Tibial nerve (tissue), 4 donors: Measurements from ENCODE around the gene ATP8B1. TPM values are rescaled to one million over a fixed set of nuclear protein-coding genes. Genes with fewer than 3 reads are reported as not detected.
A peak's percentile ranks its signal among the peaks of the same experiment; 100 is the strongest.

Experiments used
- DNase-seq, 2 donors: peaks; one replicate each; pipeline ENCODE4 v3.0.0-alpha.2; 2019; ENCODE audit warnings: low spot score in 2 of 2
- H3K27ac ChIP-seq, 4 donors: fragments of 200-600 bp; sonication (generic) in 3 of 4; one replicate each; pipeline ENCODE4 v1.5.1; 2017 to 2019; ENCODE audit warnings: mild to moderate bottlenecking in 1 of 4
- H3K27me3 ChIP-seq, 2 donors: fragments of 200-600 bp; sonication (generic) in 1 of 2; one replicate each; pipeline versions ENCODE4 v1.5.1 to v1.6.0; 2017 to 2019
- H3K36me3 ChIP-seq, 3 donors: fragments of 200-600 bp; sonication (generic); one replicate each; pipeline ENCODE4 v1.5.1; 2018 to 2019
- H3K4me1 ChIP-seq, 4 donors: fragments of 200-600 bp; sonication (generic) in 3 of 4; one replicate each; pipeline ENCODE4 v1.5.1; 2017 to 2019
- H3K4me3 ChIP-seq, 4 donors: fragments of 200-600 bp; sonication (generic) in 3 of 4; one replicate each; pipeline ENCODE4 v1.5.1; 2017 to 2019; ENCODE audit warnings: mild to moderate bottlenecking in 1 of 4, moderate library complexity in 1 of 4
- H3K9me3 ChIP-seq, 4 donors: fragments of 200-600 bp; sonication (generic) in 3 of 4; one replicate each; pipeline ENCODE4 v1.5.1; 2017 to 2019
- CTCF ChIP-seq, 5 experiments: fragments of 200-600 bp in 3 of 5; fragments of 450-650 bp in 2 of 5; sonication (generic) in 3 of 5; IDR thresholded peaks; one replicate each; pipeline ENCODE4 v1.5.1; 2016 to 2019; ENCODE audit warnings: antibody characterized with exemption in 5 of 5, mild to moderate bottlenecking in 3 of 5, moderate library complexity in 2 of 5
- EP300 ChIP-seq, 2 donors: sonication (generic); formaldehyde crosslinking; IDR thresholded peaks; one replicate each; pipeline ENCODE4 v1.6.1; 2017; ENCODE audit warnings: antibody characterized with exemption in 2 of 2, mild to moderate bottlenecking in 1 of 2
- POLR2A ChIP-seq, 2 donors: fragments of 450-650 bp; IDR thresholded peaks; one replicate each; pipeline ENCODE4 v1.6.1; 2017; ENCODE audit warnings: antibody characterized with exemption in 2 of 2, mild to moderate bottlenecking in 2 of 2, moderate library complexity in 2 of 2
- WGBS, 2 donors: methylation state at CpG; one replicate each; pipeline ENCODE4 v1.1.5; 2018; 5-methylcytosine and 5-hydroxymethylcytosine counted together
- total RNA-seq, 4 donors: library from RNA; depleted of rRNA; stranded (reverse); fragments of >200 nt; gene quantifications; one replicate each; pipeline ENCODE4 v1.1.0, GENCODE V29; 2016

ATP8B1 gene
- total RNA-seq, 4 donors from 2014 or later = 8.0 to 25.8 (median 12.4) TPM

- peak overlapping the region in 1 of 4 donors; percentile 26 for H3K27ac ChIP-seq
- peaks cover 0 to 16% (median 3%) of the 10 kb centered on the region in 4 donors for H3K4me1 ChIP-seq
These were observed 34.4 kb downstream of the ATP8B1 start for GRCh38 chr18:57768537-57769326.

GRCh38 chr18:57767259-57768050 is 35.7 kb downstream of the ATP8B1 start:
- no peak for DNase-seq
- TF ChIP-seq CTCF (IDR thresholded peaks at IDR 0.05) (no peak), POLR2A (IDR thresholded peaks at IDR 0.05) (no peak), EP300 (IDR thresholded peaks at IDR 0.05) (no peak)
- Histone ChIP-seq H3K27me3 (no peaks in the 10 kb centered on the region), H3K27ac (no peak overlapping the region), H3K4me3 (no peak overlapping the region), H3K36me3 (no peaks in the 10 kb centered on the region), H3K4me1 (peaks cover 0 to 16% (median 3%) of the 10 kb centered on the region in 4 donors), H3K9me3 (no peaks in the 10 kb centered on the region)
- 91 to 93% methylated on average over 12 of the region's 12 CpGs for WGBS, 2 donors

More at GRCh38 chr18:57768537-57769326, 34.4 kb downstream of the ATP8B1 start:
- no peaks in the 10 kb centered on the region for H3K27me3 ChIP-seq
- no peak for DNase-seq
- TF ChIP-seq POLR2A (IDR thresholded peaks at IDR 0.05) = no peak
- no peak for TF ChIP-seq CTCF (IDR thresholded peaks at IDR 0.05)
- no peak for TF ChIP-seq EP300 (IDR thresholded peaks at IDR 0.05)
- H3K4me3 ChIP-seq = no peak overlapping the region
- 68 to 70% methylated on average over 8 of the region's 8 CpGs for WGBS, 2 donors
- no peaks in the 10 kb centered on the region for H3K36me3 ChIP-seq
- H3K9me3 ChIP-seq = no peaks in the 10 kb centered on the region

- no peak for DNase-seq
- Histone ChIP-seq H3K4me1 (peaks cover 0 to 16% (median 3%) of the 10 kb centered on the region in 4 donors), H3K27me3 (no peaks in the 10 kb centered on the region), H3K36me3 (no peaks in the 10 kb centered on the region), H3K27ac (no peak overlapping the region), H3K4me3 (no peak overlapping the region), H3K9me3 (no peaks in the 10 kb centered on the region)
- no peak for TF ChIP-seq POLR2A (IDR thresholded peaks at IDR 0.05)
- TF ChIP-seq EP300 (IDR thresholded peaks at IDR 0.05) = no peak
- no peak for TF ChIP-seq CTCF (IDR thresholded peaks at IDR 0.05)
- 84 to 88% methylated on average over 2 of the region's 2 CpGs for WGBS, 2 donors
These were observed 38.1 kb downstream of the ATP8B1 start for GRCh38 chr18:57764995-57765394.

GRCh38 chr18:57764087-57764486 is 39.0 kb downstream of the ATP8B1 start:
- TF ChIP-seq POLR2A (IDR thresholded peaks at IDR 0.05) (no peak), CTCF (IDR thresholded peaks at IDR 0.05) (no peak), EP300 (IDR thresholded peaks at IDR 0.05) (no peak)

GRCh38 chr18:57762686-57763085 is 40.4 kb downstream of the ATP8B1 start:
- Histone ChIP-seq H3K4me3 (no peak overlapping the region), H3K27me3 (no peaks in the 10 kb centered on the region), H3K9me3 (peaks cover 0 to 6% (median 0%) of the 10 kb centered on the region in 4 donors), H3K4me1 (peaks cover 0 to under 1% (median 0%) of the 10 kb centered on the region in 4 donors), H3K36me3 (no peaks in the 10 kb centered on the region), H3K27ac (no peak overlapping the region)
- TF ChIP-seq EP300 (IDR thresholded peaks at IDR 0.05) (no peak), CTCF (IDR thresholded peaks at IDR 0.05) (no peak), POLR2A (IDR thresholded peaks at IDR 0.05) (no peak)
- WGBS, 2 donors = 64 to 68% methylated on average over 2 of the region's 2 CpGs
- no peak for DNase-seq

More at GRCh38 chr18:57764087-57764486, 39.0 kb downstream of the ATP8B1 start:
- Histone ChIP-seq H3K27ac (no peak overlapping the region), H3K36me3 (no peaks in the 10 kb centered on the region), H3K4me3 (no peak overlapping the region), H3K4me1 (peaks cover 0 to 15% (median 3%) of the 10 kb centered on the region in 4 donors), H3K9me3 (peaks cover 0 to 6% (median 0%) of the 10 kb centered on the region in 4 donors), H3K27me3 (no peaks in the 10 kb centered on the region)
- WGBS, 2 donors = 93 to 95% methylated on average over 8 of the region's 8 CpGs
- DNase-seq = no peak
